Measurements from ENCODE around the gene EVI5L.

EVI5L gene

DNA sequence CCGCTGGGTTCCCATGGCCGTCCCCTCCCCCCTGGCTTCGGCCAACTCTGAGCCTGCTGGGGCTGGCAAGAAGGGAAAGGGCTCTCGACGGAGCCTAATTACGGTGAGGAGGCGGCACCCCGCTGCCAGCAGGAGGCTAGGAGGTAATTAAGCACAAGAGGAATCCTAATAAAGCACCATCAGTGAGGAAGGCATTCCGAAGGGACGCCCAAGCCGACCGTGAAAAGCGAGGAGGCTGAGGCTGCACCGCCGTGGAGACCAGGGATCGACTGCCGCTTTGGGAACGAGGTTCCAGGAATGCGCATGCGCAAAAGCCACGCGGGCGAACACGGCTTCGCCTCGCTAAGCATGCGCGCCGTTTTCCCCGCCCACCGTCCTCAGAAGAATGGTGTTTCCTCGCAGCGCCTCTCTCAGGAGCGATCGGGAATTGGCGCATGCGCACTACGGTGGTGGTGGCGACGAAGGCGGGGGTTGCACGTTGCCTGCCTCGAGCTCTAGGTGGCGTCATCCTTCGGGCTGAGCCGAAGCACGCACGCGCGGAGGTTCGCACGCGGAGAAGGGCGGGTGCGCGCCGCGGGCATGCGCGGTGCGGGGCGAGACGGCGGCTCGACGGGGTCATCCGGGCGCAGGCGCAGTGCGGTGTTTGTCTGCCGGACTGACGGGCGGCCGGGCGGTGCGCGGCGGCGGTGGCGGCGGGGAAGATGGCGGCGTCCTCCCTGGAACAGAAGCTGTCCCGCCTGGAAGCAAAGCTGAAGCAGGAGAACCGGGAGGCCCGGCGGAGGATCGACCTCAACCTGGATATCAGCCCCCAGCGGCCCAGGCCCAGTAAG, 73.4 kb downstream of the EVI5L start, which contains the start of gene MAP2K7:
MAP2K7 (plus strand) TSS at position 634 of the 830 bp plus-strand sequence; CDS start at position 702, 68 bp downstream.
- peak; percentile 100 for DNase-seq

- DNase-seq = no peak
These were observed 74.3 kb downstream of the EVI5L start for GRCh38 chr19:7904074-7905020.

- DNase-seq = no peak
These were observed 75.2 kb downstream of the EVI5L start for GRCh38 chr19:7905268-7905667.

DNA sequence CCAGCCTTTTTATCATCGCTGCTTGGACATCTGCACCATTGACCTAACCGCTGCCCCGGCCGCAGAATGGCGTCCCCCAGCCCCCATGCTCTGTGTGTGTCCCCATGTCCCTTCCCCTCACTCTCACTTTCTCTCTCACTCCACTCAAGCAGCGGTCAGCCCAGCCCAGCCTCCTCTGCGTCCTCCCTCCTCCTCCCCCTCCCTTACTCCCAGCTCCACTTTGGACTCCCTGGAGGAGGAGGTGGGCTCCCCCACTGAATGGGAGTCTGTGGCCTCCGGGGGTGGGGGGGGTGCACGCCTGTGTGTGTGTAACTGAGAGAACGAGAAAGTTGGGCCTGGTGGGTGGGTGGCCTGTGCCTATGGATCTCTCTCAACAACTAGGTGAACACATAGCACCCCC, 75.8 kb downstream of the EVI5L start:
- DNase-seq = no peak

DNA sequence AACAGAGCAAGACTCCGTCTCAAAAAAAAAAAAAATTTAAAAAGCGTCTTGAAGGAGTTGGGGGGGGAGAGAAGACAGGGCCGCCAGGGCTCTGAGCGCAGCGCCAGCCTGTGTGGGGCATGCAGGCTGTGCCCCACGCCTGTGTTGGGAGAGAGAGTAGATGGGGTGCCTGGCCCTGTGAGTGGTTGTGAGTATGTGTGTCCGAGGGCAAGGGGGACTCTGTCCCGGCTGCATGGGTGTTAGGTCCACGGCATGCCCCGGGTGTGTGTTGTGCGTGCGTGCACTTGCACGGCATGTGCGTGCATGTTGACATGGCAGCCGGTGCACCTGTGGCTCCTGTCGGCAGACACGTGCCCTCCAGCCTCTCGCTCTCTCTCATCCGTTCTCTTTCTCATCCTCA, 77.1 kb downstream of the EVI5L start:
- DNase-seq = no peak

- DNase-seq = no peak
These were observed 77.5 kb downstream of the EVI5L start for GRCh38 chr19:7907544-7907943.

DNA sequence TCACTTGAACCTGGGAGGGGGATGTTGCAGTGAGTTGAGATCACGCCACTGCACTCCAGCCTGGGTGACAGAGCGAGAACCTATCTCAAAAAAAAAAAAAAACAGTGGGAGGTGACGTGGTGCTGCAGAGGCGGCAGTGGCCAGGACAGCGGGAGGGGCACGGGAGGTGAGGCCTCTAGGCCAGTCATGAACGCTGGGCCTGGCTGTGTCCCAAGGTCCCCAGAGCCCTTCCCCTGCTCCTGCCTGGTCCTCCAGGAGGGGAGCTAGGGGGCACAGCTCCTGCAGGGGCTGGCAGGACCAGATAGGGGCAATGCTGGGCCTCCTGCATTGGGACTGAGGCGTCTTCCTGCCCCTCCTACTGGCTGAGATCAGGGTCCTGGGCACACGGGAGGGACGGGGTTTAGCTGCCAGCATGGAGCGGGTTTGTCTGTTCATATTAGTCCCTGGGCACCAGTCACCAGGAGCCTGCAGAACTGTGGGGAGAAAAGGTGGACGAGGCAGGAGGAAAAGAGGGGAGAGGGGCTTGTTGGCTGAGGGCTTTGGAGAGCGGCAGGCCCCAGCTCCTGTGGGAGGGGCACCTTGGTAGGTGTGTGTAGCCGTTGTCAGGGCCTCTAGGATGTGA, 78.2 kb downstream of the EVI5L start:
- no peak for DNase-seq

DNA sequence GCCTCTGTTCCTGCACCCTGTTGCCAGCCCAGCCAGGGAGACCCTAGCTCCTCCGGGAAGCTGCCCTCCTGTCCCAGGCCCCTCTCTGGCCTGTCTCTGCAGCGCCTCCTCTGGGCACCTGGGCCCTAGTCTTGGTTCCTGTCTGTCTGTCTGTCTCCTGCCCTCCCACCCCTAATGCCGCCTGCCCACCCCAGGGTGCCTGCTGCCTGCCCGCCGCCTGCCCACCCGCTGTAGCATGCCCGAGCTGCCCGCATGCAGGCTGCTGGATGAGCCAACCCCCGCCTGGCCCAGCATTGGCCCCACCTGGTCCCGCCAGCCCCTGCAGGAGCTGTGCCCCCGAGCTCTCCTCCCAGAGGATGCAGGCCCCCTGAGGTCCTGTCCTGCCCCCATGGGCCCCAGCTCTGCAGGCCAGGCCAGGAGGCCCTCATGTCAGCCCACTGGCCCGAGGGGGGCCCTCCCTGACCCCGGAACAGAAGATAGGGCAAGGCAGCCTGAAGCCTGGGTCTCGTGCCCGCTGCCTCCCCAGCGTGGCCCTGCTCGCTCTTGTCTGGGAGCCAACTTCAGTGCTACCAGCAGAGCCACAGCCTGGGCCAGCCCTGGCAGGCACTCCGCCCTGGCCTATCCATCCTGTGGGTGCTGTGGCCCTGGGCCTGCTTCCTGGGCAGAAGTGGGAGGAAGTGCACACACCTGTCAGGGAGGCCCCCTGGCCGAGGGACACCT, 78.9 kb downstream of the EVI5L start:
- no peak for DNase-seq

DNA sequence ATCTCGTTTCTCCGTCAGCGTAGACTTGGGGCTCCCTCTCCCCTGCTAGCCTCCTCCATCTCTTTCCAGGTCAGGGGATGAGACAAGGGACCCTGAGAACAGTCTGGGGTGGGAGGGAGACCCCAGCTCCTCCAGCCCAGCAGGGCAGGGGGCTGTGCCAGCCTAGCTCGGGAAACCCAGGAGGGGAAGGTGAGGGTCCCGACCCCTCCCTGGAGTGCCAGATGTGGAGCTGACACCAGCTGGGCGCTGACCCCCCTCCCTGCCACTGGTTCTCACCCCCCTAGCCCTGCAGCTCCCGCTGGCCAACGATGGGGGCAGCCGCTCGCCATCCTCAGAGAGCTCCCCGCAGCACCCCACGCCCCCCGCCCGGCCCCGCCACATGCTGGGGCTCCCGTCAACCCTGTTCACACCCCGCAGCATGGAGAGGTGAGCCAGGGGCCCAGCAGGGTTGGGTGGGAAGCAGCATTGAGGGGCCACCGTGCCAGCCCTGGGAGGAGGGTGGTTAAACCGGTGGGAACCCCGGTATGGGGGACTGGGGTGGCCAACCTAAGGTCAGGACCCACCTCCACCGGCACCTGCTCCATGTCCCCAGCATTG, 79.6 kb downstream of the EVI5L start:
- DNase-seq = no peak

- no peak for DNase-seq
These were observed 80.5 kb downstream of the EVI5L start for GRCh38 chr19:7910321-7911161.

DNA sequence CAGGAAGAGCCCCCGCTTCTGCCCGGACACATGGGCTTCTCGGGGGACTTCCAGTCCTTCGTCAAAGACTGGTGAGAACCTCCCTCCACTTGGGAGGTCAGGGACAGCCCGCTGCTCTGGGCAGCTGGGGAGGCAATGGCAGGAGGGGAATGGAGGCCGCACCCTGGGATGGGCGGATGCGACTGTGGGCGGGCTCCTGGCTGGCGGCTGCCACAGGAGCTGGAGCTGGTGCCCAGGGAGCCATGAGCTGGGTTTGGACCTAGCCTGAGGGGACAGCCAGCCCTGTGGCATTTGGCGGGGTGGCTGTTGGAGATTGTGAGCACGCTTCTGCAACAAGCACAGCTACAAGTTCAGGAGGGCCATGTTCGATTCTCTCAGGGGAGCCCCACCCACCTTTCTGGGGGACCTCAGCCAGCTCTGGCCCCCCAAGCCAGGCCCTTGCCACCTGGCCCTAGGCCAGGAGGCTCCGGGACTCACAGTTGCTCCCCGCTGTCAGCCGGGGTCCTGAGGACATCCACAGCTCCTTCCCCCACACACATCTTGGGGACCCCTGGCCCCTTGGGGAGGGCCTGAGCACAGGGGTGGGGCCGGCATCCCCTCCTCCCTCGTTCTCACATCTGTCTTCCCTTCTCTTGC, 81.6 kb downstream of the EVI5L start:
- DNase-seq = no peak

GRCh38 chr19:7912144-7912696, 82.2 kb downstream of the EVI5L start:
- no peak for DNase-seq

GRCh38 chr19:7912697-7913564, 82.9 kb downstream of the EVI5L start:
- no peak for DNase-seq

DNA sequence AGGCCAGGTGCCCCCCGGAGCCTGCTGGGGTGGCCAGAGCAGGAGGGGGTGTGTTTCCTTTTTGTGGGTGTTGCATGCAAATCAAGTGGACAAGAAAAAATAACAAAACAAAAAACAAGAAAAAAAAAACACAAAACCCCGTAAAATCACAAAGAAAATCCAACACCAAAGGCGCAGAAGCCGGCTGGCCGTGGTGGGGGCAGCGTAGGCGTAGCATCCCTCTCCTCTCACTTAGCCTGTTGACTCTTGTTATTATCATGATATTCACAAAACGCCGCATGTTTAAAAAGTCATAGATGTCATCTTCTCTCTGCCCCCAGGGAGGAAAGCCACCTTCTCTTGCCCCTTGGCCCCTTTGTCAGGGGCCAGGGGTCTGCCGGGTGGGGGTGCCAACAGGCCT, 83.6 kb downstream of the EVI5L start:
- no peak for DNase-seq

DNA sequence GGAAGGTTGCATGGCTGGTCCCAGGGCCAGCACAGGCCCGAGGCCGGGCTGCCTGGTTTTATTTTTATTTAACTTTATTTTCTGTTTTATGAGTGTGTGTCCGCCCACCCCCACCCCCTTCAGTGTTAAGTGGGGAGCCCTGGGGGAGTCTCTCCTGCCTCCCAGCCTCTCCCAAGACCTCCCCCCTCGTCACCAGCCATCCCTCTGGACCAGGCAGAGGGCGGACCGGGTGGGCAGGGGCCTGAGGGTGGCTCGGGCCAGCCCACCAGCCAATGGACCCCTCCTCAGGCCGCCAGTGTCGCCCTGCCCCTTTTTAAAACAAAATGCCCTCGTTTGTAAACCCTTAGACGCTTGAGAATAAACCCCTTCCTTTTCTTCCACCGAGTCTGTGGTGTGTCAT, 84.1 kb downstream of the EVI5L start:
- DNase-seq = no peak

All from activated CD4-positive, alpha-beta T cell treated with anti-CD3 and anti-CD28 coated beads for 1 hour (primary cell).